AG04450 (cell line): ENCODE results near the gene KNDC1. TPM values are rescaled to one million over a fixed set of nuclear protein-coding genes. Genes with fewer than 3 reads are reported as not detected.

Experiments
- CTCF ChIA-PET: fragments of 300-600, 350-600 bp; formaldehyde crosslinking; extraction: SDS; loops from one replicate; lab custom pipeline; 2022; ENCODE audit warnings: antibody characterized with exemption, inconsistent platforms; lab: Charles Lee
- POLR2A ChIA-PET: fragments of 350-600 bp; formaldehyde crosslinking; extraction: SDS; loops from one replicate; lab custom pipeline; 2021; ENCODE audit warnings: antibody characterized with exemption, inconsistent platforms; lab: Yijun Ruan, JAX
- DNase-seq: peaks from one replicate; pipeline ENCODE4 v3.0.0-alpha.2; 2011; ENCODE audit warnings: low read depth, low spot score
- H3K27ac ChIP-seq: one replicate; pipeline ENCODE4 v1.5.1; 2012; ENCODE audit warnings: low read depth, low read length, control low read depth
- H3K27me3 ChIP-seq: one replicate; pipeline ENCODE4 v1.6.0; 2012; ENCODE audit warnings: low read length; ENCODE audit not compliant: control insufficient read depth, insufficient read depth
- H3K4me3 ChIP-seq: 2 replicates; pipeline ENCODE4 v1.5.1; 2011; ENCODE audit warnings: mild to moderate bottlenecking, low read depth, low read length, control low read depth
- H3K9me3 ChIP-seq: 2 replicates; pipeline ENCODE4 v1.5.1; 2012; ENCODE audit warnings: low read length; ENCODE audit not compliant: control insufficient read depth, insufficient read depth
- polyA plus RNA-seq: library from polyadenylated mRNA; depleted of rRNA; stranded (reverse); fragments of >200 nt; gene quantifications from 2 replicates; pipeline ENCODE4 v1.2.3, GENCODE V29; 2011
- TF ChIP-seq, protein P1 (sequence below): IDR thresholded peaks from 2 replicates; pipeline ENCODE4 v1.5.1; 2011; ENCODE audit warnings: low read depth, low read length, control low read depth, inconsistent platforms

The KNDC1 gene
- polyA plus RNA-seq, 1 experiment, result 0.46 TPM

DNA sequence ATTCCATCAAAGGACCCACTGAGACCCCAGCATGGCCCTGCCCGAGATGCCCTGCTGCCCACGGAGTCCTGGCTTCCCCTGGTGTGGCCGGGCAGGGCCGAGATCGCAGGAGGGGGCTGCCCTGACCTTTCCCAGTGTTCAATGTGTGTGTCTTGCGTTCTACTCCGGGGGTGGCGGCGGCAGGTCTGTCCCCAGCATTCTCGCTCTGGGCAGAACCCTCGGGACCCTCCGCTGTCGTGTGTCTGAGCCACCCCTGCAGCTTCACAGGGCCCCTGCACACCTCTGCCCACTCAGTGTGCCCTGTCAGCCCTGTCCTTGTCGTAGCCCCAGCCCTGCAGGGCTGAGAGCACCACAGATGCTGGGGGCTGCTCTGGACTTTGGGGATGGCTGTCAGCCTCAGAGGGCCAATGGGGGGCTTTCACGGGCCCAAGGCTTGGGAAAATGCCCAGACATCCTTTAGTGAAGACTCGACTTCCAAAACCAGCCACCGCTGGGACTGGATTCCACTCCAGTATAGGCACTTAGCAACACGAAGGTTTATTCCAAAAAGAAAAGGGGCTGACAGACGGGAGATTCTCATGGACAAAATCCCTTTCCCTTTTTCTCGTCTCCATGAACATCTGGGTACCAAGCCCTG lies 30.0 kb upstream of the KNDC1 start:
- CTCF ChIA-PET, result no interaction called here
- peaks cover 63% of the 10 kb centered on the region for H3K9me3 ChIP-seq
- H3K27ac ChIP-seq, result no peak overlapping the region
- POLR2A ChIA-PET, result no interaction called here
- DNase-seq, result no peak
- no peak overlapping the region for H3K4me3 ChIP-seq
- TF ChIP-seq, protein P1, sequence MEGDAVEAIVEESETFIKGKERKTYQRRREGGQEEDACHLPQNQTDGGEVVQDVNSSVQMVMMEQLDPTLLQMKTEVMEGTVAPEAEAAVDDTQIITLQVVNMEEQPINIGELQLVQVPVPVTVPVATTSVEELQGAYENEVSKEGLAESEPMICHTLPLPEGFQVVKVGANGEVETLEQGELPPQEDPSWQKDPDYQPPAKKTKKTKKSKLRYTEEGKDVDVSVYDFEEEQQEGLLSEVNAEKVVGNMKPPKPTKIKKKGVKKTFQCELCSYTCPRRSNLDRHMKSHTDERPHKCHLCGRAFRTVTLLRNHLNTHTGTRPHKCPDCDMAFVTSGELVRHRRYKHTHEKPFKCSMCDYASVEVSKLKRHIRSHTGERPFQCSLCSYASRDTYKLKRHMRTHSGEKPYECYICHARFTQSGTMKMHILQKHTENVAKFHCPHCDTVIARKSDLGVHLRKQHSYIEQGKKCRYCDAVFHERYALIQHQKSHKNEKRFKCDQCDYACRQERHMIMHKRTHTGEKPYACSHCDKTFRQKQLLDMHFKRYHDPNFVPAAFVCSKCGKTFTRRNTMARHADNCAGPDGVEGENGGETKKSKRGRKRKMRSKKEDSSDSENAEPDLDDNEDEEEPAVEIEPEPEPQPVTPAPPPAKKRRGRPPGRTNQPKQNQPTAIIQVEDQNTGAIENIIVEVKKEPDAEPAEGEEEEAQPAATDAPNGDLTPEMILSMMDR, result no peak
- no peaks in the 10 kb centered on the region for H3K27me3 ChIP-seq

DNA sequence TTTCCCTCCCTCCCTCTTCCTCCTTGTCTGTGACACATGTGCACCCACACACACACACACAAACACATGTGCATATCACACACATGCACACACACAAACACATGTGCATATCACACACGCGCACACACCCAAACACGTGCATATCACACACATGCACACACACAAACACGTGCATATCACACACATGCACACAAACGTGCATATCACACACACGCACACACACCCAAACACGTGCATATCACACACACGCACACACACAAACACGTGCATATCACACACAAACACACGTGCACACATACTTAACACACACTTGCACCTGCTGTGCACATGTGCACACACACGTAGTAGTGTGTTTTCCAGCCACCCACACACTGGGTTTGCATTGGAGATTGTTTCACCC lies 29.4 kb upstream of the KNDC1 start:
- Histone ChIP-seq H3K27me3 (no peaks in the 10 kb centered on the region), H3K27ac (no peak overlapping the region), H3K9me3 (peaks cover 63% of the 10 kb centered on the region), H3K4me3 (no peak overlapping the region)
- CTCF ChIA-PET, result no interaction called here
- TF ChIP-seq, protein P1, result no peak
- POLR2A ChIA-PET, result no interaction called here
- no peak for DNase-seq

DNA sequence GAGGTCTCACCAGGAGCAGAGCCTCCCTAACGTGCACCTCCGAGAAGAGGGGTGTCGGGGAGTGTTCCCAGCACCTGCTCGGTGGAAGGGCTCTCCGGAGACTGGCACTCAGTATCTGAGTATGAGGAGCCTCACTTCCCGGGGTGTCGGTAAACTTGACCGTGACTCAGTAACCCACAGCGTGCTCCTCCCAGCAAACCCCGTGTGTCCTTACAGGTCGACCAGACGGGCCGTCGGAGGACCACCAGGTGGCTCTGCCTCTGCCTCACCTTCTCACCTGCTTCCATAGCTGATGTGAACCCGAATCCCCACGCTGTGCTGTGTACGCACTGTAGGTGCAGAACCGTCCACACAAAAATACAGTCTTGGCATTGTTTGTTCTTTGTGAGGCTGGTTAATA lies 29.0 kb upstream of the KNDC1 start:
- TF ChIP-seq, protein P1, result no peak
- CTCF ChIA-PET, result no interaction called here
- DNase-seq, result no peak
- POLR2A ChIA-PET, result no interaction called here
- peaks cover 59% of the 10 kb centered on the region for H3K9me3 ChIP-seq
- no peak overlapping the region for H3K27ac ChIP-seq
- no peaks in the 10 kb centered on the region for H3K27me3 ChIP-seq
- H3K4me3 ChIP-seq, result no peak overlapping the region

DNA sequence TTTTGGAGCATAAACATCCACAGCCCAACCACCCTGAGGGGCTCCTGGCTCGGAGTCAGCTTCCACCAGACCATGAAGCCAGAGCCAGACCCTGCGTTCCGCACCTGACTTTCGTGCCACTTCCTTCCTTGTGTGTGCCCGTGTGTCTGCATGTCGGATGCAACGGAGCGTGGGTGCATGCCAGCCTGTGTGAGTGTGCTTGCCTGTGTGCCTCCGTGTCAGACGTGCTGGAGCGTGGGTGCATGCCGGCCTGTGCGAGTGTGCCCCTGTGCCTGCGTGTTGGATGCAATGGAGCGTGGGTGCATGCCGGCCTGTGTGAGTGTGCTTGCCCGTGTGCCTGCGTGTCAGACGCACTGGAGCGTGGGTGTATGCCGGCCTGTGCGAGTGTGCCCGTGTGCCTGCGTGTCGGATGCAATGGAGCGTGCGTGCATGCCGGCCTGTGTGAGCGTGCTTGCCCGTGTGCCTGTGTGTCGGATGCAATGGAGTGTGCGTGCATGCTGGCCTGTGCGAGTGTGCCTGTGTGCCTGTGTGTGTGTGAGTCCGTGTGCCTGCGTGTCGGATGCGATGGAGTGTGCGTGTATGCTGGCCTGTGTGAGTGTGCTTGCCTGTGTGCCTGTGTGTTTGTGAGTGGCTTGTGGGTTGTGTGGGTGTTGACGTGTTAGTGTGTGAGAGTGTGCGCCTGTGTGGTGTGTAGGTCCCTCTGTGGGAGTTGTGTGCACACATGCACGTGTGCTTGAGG lies 28.1 kb upstream of the KNDC1 start:
- H3K4me3 ChIP-seq, result no peak overlapping the region
- H3K9me3 ChIP-seq, result peaks cover 51% of the 10 kb centered on the region
- CTCF ChIA-PET, result no interaction called here
- H3K27me3 ChIP-seq, result no peaks in the 10 kb centered on the region
- no peak overlapping the region for H3K27ac ChIP-seq
- TF ChIP-seq, protein P1, result no peak
- POLR2A ChIA-PET, result no interaction called here
- no peak for DNase-seq
